Measurements from ENCODE around the gene CDC42BPB.
A peak's percentile ranks its signal among the peaks of the same experiment; 100 is the strongest.

The CDC42BPB gene

DNA sequence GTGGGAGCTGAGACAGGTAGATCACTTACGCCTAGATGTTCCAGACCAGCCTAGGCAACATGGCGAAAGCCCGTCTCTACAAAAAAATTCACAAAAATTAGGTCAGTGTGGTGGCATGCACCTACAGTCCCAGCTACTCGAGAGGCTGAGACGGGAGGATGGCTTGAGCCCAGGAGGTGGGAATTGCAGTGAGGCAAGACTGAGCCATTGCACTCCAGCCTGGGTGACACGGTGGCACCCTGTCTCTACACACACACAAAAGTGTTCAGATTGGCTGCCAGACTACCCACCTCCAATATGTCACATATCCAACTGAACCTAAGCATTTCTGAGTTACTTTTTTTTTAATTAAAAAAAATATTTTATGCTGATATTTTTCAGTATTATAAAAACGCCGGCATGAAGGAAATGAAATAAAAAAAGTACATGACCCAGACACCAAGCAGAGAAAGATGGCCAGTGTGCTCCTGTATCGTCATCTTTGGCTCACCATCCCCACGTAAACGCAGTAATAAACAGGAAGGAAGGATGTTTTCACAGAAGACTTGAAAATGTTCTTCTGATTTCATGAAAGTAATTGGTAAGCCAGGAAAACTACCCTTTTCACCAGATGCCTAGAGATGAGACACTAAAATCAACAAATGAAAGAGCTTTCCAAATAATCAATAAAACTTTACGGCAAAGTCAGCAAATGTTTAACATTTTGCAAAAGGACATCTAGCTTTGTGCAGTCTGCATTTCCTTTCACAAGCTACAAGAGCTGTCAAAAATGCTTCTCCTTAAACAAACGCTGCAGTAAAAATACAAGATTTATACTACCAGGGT lies 26.4 kb downstream of the CDC42BPB start:
- TF ChIP-seq, protein P1, sequence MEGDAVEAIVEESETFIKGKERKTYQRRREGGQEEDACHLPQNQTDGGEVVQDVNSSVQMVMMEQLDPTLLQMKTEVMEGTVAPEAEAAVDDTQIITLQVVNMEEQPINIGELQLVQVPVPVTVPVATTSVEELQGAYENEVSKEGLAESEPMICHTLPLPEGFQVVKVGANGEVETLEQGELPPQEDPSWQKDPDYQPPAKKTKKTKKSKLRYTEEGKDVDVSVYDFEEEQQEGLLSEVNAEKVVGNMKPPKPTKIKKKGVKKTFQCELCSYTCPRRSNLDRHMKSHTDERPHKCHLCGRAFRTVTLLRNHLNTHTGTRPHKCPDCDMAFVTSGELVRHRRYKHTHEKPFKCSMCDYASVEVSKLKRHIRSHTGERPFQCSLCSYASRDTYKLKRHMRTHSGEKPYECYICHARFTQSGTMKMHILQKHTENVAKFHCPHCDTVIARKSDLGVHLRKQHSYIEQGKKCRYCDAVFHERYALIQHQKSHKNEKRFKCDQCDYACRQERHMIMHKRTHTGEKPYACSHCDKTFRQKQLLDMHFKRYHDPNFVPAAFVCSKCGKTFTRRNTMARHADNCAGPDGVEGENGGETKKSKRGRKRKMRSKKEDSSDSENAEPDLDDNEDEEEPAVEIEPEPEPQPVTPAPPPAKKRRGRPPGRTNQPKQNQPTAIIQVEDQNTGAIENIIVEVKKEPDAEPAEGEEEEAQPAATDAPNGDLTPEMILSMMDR (conservative IDR thresholded peaks at IDR 0.05): no peak
- H3K27ac ChIP-seq: peak overlapping the region; percentile 89

DNA sequence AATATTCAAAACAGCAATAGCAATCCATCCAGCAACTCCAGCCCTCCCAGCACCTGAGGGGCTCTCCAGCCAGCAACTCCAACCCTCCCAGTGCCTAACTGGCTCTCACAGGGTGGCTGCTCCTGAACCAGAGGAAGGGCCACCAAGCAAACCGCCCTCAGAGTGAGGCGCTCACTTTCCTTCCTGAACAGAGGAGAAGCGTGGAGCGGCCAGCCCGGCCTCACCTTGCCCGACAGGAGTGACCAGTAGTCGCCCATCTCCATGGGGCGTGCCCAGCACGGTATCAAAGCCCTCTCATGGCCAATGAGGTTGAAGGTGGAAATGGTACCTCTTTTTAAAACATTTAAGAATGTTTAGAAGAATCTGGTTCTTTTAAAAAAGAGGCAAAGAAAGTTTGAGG lies 27.4 kb downstream of the CDC42BPB start:
- TF ChIP-seq, protein P1 (conservative IDR thresholded peaks at IDR 0.05): no peak
- peak overlapping the region; percentile 89 for H3K27ac ChIP-seq

DNA sequence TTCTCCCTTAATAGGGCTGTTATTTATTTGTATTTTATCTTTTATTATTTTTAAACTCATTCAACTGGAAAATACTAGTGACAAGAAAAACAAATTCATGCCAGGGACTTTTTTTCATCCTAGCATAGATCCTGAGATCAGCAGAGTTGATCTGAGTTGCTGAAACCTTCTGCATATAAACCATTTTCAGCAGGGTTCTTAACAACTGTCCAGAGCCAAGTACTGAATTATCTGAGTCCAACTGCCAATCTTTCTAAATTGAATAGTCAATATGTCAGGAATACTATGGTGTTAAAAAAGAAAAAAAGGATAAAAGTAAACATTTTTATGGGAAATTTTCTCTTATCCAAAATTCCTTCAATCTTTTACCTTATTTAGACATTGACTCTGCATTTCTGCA lies 28.6 kb downstream of the CDC42BPB start:
- TF ChIP-seq, protein P1 (conservative IDR thresholded peaks at IDR 0.05): no peak
- peak overlapping the region; percentile 89 for H3K27ac ChIP-seq

DNA sequence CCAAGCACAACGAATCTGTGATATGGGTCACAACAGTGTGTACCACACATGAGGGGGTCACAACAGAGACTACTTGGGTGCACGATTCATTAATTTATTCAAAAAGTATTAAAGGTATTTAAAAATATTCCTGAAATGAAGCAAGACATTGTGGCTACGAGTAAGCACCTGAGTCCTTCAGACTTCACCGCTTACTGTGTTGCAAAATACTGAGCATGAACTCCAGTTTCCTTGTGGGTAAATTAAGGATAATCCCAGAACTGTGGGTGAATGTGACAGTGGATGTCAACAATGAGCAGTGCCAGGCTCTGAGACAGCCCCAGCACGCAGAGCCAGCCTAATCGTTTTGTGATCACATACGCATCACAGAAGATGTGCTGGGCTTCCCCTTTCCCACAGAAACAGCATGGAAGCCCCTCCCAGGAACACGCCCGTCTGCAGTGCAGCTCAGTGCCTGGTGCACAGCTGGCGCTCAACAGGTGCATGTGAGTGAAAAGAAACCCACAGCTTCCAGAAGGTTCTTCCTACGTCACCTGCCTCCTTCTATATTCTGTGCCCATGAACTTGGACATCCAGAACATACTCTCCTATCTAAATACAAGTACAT lies 29.1 kb downstream of the CDC42BPB start:
- TF ChIP-seq, protein P1 (conservative IDR thresholded peaks at IDR 0.05): no peak
- H3K27ac ChIP-seq: peak overlapping the region; percentile 89

DNA sequence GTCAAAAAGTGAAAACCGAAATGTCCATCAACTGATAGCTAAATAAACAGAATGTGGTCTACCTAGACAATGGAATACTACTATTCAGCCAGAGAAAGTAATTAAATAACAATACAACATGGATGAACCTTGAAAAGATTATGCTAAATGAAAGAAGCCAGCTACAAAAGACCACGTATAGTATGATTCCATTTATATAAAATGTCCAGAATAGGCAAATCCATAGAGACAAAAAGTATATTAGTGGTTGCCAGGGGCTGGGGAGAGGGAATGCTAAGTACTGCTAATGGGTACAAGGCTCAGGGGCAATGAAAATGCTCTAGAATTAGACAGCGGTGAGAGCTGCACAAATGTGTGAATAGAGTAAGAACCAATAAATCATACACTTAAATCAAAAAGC lies 29.9 kb downstream of the CDC42BPB start:
- TF ChIP-seq, protein P1 (conservative IDR thresholded peaks at IDR 0.05): no peak
- H3K27ac ChIP-seq: peak overlapping the region; percentile 89

DNA sequence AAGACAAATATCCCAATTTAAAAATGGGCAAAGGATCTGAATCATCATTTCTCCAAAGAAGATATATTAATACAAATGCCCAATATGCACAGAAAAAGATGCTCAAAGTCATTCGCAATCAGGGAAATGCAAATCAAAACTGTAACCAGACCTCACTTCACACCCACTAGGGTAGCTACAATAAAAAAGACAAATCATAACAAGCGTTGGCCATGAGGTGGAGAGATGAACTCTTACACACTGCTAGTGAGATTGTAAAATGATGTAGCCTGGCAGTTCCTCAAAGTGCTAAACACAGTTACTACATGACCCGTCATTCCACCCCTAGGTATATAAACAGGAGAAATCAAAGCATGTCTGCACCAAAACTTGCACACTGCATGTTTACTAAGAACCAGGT lies 30.4 kb downstream of the CDC42BPB start:
- H3K27ac ChIP-seq: peak overlapping the region; percentile 89
- TF ChIP-seq, protein P1 (conservative IDR thresholded peaks at IDR 0.05): no peak

DNA sequence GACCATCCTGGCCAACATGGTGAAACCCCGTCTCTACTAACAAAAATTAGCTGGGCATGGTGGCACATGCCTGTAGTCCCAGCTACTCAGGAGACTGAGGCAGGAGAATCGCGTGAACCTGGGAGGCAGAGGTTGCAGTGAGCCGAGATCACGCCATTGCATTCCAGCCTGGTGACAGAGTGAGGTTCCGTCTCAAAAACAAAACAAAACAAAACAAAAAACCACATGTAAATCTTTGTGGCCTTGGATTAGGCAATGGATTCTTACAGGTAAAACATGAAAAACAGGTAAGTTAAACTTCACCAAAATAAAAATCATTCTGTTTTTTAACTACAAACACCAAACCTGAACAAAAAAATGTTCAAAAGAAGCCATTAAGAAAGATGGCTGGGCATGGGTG lies 31.2 kb downstream of the CDC42BPB start:
- peak overlapping the region; percentile 89 for H3K27ac ChIP-seq
